Stimulated activated CD4-positive, alpha-beta T cell treated with anti-CD3 and anti-CD28 coated beads, TNF-alpha, amount 100 ng/mL, for 4 hours (primary cell): ENCODE data around the gene KIAA1958.

Source experiments
- DNase-seq, 3 experiments: peaks; one replicate each; pipeline ENCODE4 v3.0.0-alpha.2; 2020; ENCODE audit warnings: low read depth in 3 of 3

KIAA1958 gene

DNA sequence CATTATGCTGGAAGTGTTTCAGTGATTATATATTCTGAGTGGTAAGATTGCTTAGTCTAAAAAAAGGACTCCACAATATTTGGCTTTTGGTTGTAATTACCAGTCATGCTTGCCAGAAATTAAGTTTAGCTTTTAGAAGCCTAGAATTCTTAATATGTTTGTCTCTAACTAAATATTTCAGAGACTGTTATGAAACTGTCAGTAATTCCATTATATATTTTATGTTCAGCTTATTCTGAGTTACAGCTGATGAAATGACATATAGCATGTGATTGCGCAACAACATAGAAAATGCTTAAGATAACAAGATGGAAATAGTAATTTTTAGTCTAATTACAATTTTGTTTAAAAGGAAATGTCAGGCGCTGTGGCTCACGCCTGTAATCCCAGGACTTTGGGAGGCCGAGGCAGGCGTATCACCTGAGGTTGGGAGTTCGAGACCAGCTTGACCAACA lies 44.2 kb downstream of the KIAA1958 start:
- no peak for DNase-seq

DNA sequence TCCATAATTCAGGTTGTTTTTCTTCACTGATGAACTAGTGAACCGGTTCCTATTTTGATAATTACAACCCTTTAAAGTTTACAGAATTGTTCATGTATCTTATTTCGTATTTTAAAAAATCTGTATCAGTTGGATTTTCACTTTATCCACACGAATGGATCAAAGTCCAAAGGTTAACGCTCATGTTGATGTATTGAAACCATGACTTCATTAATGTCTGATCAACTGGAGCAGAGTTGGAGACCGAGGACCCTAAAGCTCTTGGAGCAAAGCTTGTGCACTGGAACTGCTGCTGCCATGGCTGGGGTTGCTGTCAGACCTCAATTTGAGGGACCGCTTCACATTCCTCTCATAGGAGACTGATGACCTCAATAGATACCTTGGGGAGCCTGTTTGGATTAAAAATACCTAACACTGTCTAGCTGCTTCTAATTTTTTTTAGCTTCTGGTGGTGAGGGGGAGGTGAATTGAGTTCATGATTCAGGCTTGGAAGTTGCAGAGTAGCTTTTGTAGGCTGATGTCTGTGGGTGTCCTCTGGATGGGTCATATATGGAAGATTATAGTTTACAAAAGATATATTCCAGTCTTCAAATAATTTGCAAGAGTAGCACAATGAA lies 45.1 kb downstream of the KIAA1958 start:
- no peak for DNase-seq

DNA sequence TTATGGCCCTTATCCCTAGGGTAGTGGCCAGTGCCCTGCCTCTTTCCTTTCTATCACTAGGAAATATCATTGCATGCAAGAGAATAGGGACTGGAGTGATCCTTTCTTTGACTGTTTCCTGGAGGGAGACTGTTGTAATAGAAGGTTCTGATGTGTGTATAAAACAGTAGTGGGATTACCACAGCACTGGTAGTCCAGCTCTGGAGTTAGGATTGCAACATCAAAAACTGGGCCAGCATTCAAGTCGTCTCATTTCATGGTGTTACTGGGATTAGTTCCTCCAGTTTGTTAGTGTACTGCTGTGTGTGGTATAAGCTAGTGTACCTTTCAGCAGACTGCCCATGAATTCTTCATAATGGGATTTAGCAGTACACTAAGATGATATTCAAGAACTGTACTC lies 45.8 kb downstream of the KIAA1958 start:
- no peak for DNase-seq

DNA sequence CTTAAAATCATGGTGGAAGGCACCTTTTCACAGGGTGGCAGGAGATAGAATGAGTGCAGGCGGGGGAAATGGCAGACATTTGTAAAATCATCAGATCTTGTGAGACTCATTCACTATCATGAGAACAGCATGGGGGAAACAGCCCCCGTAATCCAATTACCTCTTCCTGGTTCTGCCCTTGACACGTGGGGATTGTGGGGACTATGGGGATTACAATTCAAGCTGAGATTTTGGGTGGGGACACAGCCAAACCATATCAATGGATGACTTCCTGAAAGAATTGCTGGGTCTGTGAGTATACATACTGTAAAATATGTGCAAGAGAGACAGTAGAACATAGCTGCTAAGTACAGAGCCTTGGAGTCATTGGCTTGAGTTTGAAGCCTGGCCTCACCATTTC lies 47.0 kb downstream of the KIAA1958 start:
- no peak for DNase-seq

DNA sequence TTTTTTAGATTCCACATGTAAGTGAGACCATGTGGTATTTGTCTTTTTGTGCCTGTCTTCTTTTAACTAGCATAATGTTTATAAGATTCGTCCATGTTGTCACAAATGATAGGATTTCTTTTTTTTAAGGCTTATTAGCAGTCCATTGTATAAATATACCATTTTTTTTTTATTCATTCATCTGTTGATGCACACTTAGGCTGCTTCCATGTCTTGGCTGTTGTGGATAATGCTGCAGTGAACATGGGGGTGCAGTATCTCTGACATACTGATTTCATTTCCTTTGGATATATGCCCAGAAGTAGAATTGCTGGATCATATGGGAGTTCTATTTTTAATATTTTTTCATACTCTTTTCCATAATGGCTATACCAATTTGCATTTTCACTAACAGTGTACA lies 48.7 kb downstream of the KIAA1958 start:
- no peak for DNase-seq

DNA sequence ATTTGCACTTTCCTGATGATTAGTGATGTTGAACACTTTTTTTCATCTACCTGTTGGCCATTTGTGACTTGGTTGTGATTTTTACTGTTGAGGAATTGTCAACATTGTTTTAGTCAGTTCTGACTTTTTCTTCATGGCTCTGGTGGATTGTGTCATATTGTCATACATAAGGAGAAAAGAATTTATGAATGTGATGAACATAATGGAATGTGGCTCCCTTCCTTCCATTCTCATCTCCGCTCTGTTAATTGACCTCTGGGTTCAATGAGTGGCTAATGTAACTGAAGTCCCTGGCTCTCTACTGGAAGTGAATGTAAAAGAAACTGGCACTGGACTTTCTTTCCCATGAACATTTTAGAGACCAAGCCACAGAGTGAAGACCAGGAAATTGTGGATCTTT lies 49.2 kb downstream of the KIAA1958 start:
- no peak for DNase-seq

DNA sequence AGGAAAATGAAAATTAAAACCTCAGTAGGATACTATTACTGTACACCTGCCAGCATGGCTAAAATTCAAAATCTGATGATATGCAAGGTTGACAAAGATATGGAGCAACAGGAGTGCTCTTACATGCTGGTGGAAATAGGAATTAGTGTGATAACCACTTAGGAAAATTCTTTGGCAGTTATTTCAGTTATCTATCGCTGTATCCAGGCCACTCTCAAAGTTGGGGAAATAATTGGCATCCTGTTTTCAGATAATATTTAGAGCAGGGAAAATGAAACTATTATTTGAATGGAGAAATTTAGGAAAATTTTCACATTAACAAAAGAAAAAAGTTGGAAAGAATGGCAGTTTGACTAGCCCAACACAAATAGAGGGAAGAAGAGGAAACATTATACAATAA lies 50.9 kb downstream of the KIAA1958 start:
- DNase-seq = no peak

DNA sequence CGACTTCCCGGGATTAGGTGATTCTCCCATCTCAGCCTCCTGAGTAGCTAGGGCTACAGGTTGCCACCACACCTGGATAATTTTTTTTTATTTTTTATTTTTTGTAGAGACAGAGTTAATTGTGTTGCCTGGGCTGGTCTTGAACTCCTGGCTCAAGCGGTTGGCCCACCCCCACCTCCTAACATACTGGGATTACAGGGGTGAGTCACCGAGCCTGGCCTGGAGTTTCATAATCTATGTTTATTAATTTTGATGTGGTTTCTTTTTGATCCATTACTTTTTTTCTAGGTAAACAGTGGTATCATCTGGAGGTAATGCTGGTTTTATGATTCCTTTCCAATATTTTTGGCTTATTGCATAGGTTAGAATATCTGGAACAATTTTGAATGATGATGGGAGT lies 54.2 kb downstream of the KIAA1958 start:
- DNase-seq = no peak

DNA sequence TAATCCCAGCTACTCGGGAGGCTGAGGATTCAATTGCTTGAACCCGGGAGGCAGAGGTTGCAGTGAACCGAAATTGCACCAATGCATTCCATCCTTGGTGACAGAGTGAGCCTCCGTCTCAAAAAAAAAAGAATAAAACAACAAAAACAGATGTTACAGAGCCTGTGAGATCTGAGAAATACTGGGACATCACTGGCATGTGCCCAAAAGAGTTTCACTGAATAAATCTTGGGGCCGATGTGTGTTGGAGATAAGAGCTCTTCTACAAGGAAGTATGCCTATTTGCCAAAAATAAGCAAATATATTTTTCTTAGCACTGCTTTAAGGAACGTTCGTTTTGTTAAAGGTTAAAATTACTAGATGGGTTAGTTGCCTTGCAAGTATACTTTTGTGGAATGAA lies 55.1 kb downstream of the KIAA1958 start:
- DNase-seq = no peak

DNA sequence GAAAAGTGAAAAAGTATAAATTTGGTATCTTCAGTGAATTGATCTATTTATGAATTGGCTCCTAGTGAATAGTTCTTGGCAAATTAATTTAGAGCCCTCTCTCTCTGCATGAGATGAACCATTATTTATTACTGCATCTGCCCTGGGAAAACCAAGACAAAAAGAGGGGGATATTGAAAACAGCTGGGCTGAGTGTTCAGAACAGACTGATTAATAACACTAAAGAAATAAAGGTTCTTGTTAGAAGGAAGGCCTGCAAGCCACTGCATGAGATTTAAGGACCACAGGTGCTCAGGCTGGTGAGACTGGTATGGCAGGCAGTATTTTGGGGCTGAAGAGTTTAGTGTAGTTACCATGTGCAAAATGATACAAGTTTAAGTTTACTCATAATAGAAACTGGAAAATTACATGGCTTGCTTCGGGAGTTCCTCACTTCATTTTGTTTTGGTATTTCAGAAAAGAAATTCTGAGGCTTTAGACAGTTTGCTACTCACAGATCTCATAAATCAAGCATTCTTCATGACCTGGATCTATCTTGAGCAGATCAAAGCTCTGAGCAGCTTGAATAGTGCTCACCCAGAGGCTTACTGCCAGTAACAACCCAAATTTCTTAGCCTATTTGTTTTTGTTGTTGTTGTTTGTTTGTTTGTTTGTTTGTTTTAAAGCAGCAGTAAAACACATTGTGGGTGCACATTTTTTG lies 56.1 kb downstream of the KIAA1958 start:
- DNase-seq = no peak

DNA sequence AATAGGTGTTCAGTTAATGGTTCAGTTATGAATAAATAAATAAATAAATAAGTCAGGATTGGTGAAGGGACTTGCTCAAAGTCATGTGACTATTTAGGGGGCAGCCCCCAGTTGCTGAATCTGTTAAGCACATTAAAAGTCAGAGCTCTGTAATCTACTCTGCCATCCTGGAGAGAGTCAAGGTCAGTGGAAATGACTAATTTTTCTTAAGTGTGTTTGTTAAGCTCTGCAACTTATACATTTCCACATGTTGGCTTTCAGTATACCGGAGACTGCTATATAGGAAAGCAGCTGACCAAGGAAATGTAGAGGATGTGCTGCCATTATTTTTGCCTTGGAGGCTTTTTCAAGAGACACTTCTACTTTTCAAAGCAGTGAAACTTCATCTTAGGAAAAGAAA lies 57.9 kb downstream of the KIAA1958 start:
- DNase-seq = no peak

DNA sequence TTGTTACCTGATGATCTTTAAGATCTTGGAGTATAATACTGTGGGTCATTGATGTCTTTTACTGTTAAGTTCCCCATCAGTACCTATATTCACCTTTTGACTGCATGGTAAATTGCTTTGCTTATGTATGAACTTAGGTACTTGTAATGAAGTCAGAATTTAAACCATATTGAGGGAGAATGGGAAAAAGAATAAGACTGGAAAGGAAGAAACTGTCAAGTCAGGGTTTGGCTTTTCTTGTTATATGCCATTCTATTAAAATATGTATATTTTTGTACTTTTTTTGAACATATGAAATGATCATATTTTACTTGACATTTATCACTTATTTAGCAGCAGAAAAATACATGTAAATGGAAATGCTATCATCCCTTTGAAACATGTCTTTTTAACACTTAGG lies 58.6 kb downstream of the KIAA1958 start:
- DNase-seq = no peak

DNA sequence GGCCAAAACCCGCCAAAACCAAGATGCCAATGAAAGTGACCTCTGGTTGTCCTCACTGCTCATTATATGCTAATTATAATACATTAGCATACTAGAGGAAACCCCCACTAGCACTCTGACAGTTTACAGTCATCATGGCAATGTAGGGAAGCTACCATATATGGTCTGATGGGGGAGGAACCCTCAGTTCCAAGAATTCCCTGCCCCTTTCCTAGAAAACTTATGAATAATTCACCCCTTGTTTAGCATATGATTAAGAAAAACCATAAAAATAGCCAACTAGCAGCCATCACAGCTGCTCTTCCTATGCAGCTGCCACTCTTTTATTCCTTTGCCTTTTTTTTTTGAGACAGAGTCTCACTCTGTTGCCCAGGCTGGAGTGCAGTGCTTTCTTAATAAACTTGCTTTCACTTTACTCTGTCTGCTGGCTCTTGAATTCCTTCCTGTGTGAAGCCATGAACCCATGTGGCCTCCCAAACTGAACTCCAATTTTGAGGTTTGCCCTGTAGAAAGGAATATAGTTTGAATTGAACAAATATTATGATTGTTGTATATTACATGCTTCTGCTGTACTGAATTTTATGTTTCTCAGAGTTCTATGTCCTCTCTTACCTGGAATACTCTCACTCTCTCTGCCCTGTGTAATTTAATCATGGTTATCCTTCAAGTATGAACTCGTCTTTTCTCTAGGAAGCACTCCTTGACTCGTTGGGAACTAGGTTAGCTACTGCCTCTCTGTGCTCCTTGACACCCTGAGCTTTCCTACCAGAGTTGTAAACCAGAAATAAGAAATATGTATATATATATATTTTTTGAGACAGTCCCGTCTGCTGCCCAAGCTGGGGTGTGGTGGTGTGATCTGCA lies 59.8 kb downstream of the KIAA1958 start:
- DNase-seq = no peak

DNA sequence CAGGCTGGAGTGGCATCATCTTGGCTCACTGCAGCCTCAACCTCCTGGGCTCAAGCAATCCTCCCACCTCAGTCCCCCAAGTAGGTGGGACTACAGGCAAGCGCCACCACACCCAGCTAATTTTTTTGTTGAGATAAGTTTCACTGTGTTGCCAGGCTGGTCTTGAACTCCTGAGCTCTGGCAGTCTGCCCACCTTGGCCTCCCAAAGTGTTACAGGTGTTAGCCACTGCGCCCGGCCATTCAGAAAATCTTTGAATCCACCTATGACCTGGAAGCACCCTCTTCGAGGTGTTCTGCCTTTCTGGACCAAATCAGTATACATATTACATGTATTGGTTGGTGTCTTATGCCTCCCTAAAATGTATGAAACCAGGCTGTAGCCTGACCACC lies 61.4 kb downstream of the KIAA1958 start:
- DNase-seq = no peak

DNA sequence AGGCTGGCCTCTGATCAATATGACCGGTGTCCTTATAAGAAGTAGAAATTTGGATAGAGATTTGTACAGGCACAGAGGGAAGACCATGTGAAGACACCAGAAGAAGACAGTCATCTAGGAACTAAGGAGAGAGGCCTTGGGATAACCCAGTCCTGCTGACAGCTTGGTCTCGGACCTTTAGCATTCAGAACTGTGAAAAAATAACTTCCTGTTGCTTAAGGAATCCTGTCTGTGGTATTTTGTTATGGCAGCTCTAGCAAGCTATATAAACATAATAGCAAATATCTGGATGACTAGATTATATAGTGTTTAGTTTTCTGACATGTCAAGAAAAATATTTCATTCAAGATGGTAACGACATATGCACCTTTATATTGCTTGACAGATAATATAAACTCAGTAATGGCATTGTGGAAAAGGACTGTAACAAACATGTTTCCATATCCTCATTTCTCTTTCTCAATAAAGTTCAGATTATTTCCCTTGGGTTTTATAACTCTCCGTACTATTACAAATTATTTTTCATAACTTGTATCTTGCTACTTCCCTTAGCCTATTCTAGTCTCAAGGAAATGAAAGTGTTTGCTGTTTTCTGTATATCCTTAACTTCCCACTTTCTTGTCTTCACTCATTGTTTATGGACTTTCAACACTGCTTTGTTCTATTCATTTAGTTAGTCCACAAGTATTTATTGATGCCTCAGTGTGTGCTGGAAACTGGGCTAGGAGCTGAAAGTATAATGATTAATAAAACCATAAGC lies 62.4 kb downstream of the KIAA1958 start:
- no peak for DNase-seq

DNA sequence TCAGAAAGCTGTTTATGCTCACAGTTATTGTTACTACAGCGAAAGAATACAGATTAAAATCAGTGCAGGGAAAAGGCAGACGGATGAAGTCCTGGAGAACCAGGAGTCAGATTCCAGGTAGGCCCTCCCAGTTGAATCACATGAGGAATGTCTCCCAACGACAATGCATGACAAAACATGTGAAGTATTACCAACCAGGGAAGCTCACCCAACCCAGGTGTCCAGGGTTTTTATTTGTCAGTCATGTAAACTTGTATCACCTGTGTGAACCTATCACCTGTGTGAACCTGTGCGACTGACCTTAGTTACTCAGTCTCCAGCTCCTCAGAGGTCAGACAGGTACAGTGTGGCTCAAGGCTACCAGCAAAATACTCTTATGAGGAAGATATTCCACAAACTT lies 63.9 kb downstream of the KIAA1958 start:
- DNase-seq = no peak

DNA sequence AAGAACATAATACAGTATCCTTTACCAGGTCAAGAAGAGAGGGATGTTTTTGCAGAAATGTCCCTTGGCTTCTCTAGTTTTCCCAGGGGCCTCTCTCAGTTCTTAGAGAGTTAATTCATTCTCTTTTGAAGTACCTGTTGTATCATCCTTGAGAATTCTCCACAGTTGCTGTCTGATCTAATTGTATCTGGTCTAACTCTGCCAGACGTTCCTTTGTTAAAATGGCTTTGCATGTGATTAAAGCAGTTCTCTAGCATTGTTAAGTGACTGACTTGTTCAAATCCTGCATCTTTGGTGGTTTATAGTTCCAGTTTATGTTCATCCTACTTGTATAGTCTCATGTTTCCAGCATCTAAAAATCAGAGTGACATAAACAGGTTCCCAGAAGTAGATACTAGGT lies 65.0 kb downstream of the KIAA1958 start:
- DNase-seq = no peak

DNA sequence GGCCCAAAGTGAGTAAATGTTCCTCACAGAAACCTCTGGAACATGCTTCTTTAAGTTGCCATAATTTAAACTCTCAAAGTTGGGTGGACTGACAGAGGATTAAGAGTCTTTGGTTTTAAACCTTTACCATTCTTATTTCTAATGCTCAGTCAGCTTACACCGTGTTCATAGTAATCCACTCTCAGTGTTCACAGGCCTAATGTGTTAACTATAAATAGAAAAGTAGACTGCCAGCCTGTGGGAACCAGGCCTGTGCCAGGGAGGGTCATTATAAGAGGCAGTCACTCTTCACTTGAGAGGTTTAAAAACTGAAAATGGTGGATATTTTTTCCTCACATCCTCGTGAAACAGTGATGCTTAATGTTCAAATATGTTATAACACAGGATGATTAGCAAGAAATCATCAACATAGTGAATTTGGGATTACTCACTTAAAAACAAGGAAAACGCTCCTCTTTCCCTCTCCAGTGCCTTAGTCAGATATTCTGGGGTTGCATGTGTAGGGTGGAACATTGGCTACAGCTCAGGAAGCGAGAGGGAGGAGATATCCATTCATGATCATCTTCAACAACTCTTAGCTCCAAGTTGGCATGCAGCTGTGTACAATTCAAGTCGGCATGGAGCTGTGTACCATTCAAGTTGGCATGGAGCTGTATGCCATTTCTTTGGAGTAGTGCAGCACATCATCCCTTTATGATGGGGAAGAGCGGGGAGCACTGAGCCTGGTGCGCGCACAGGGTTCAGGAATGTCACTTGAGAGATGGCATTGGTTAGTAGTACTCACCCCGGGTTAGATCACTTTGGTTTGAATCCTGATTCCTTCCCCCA lies 65.8 kb downstream of the KIAA1958 start:
- DNase-seq = no peak

DNA sequence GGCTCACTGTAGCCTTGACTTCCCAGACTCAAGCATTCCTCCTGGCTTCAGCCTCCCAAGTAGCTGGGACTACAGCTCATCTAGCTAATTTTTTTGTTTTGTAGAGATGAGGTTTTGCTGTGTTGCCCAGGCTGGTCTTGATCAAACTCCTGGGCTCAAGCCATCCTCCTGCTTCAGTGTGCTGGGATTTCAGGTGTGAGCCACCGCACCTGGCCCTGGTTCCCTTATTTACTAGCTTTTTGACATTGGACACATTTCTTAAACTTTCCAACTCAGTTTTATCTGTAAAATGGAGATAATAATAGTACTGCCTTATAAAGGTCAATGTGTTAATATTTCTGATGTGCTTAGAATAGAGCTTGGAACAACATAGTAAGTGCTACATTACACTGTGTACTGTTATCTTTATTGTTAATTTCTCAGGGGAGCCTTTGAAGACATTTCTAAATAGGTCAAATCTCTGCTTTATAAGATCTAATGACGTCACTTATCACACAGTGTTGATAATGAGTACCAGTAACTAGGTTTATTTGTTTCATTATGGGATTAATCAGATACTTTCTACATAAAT lies 66.7 kb downstream of the KIAA1958 start:
- no peak for DNase-seq

DNA sequence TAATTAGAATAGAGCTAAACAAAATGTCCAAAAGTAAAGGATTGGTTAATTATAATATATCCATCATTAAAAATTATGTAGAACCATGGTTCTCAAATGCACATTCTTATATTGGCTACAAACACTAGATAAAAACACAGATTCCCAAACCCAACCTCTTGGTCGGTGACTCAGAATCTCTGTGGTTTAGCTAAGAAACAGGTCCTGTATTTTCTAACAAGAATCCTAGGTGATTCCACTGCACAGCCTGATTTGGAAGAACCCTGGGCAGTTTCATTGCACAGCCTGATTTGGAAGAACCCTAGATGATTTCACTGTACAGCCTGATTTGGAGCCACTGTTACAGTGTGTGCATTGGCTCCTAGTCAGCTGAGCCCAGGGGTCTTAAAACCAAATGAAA lies 67.9 kb downstream of the KIAA1958 start:
- DNase-seq = no peak

DNA sequence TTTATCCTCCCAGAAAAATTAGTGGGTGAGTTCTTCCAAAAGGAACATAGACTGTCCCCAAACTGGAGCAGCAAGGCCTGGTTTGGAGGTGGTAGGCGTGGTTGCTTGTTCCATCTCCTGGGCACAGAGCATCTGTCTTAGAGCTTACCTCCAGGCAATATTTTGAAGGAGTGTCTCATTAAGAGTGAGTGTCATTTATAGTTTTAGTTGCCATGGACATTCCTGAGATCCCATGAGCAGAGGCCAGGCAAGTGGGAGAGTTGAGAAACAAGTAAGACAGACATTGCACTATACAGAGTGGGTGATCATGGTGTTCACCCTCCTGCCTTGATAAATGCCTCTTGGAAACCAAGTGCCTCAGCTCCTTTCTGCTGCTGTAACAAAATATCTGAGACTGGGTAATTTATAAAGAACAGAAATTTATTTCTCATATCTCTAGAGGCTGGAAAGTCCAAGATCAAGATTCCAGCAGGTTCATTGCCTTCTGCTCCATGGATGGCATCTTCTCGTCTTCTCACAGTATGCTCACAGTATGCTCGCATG lies 68.5 kb downstream of the KIAA1958 start:
- DNase-seq = no peak
